A673 (cell line): ENCODE data around the gene RIN1.

Source experiments
- EZH2 ChIP-seq: fragments of 200-600 bp; sonication (generic); IDR thresholded peaks from 2 replicates; pipeline ENCODE4 v1.6.1; 2017; ENCODE audit warnings: borderline replicate concordance, low read depth, mild to moderate bottlenecking, mixed read lengths, antibody characterized with exemption, low read length; ENCODE audit not compliant: poor library complexity, severe bottlenecking
- TF ChIP-seq, protein P1 (sequence below): fragments of 300-800, 200-600 bp; sonication (generic); conservative IDR thresholded peaks from 2 replicates; pipeline ENCODE4 v1.5.1; 2017; ENCODE audit warnings: low read depth, mild to moderate bottlenecking, antibody characterized with exemption, low read length, moderate library complexity, mixed read lengths

DNA sequence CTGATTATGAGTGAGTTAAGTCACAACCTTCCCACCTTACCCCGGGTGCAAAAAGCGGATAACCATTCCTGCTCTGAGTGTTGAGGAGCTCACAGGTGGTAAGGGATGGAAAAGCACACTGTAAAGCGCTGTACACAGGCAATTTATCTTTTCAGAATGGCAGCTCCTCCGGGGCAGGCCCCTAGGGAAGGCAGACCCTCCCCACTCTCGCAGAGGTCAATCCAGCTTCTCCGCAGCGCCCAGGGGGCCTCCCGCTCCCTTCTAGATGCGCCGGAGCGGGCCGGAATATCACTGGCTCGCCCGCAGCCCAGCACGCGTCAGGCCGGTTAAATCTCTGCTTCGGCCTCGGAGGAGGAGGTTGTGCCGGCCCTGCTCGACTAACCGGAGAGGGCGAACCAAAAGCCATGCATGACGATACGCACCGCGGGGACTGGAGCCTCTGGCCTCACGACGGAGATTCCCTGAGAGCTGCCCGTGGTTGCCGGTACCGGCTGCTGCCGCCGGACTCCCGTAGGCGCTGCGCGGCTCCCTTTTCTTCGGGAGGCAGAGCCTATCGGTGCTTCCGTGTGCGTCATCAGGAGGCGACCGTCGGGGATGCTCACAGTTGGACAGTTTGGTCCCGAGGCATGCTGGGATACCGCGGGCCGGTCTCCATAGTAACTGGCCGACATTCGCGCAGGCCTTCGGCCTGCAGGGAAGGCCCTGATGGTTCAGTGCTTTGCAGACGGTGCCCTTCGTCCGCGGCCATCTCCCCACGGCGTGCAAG, 8.5 kb upstream of the RIN1 start, which contains the start of gene BRMS1:
- TF ChIP-seq EZH2: no peak
- TF ChIP-seq, protein P1, sequence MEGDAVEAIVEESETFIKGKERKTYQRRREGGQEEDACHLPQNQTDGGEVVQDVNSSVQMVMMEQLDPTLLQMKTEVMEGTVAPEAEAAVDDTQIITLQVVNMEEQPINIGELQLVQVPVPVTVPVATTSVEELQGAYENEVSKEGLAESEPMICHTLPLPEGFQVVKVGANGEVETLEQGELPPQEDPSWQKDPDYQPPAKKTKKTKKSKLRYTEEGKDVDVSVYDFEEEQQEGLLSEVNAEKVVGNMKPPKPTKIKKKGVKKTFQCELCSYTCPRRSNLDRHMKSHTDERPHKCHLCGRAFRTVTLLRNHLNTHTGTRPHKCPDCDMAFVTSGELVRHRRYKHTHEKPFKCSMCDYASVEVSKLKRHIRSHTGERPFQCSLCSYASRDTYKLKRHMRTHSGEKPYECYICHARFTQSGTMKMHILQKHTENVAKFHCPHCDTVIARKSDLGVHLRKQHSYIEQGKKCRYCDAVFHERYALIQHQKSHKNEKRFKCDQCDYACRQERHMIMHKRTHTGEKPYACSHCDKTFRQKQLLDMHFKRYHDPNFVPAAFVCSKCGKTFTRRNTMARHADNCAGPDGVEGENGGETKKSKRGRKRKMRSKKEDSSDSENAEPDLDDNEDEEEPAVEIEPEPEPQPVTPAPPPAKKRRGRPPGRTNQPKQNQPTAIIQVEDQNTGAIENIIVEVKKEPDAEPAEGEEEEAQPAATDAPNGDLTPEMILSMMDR: 0 out of 2 replicates have a peak, but pooled peaks have one; percentile 18
